Cortex of kidney (tissue), 1 donor: Measurements from ENCODE around the gene CYB5A.

Experiments used
- DNase-seq: peaks from one replicate; lab custom pipeline; 2025; lab: John Stamatoyannopoulos, UW

CYB5A gene

DNA sequence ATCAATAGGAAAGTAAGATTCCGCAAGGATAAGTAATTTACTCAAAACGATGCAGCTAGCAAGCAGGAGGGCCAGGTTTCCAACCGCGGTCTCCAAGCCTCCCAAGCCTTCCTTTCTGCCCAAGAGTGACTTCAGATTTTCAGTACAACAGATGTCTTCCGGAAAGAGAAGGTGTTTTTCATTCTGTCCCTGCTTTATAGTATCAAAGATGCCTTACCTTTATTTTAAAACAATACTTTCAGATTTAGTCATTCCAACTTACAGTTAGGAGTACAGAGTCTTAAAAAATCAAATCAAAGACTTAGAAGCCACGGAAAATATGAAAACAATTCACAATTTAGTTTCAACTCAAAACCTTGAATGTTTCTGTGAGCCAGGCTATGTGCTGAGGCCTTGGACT is 43.6 kb downstream of the CYB5A start:
- no peak for DNase-seq

DNA sequence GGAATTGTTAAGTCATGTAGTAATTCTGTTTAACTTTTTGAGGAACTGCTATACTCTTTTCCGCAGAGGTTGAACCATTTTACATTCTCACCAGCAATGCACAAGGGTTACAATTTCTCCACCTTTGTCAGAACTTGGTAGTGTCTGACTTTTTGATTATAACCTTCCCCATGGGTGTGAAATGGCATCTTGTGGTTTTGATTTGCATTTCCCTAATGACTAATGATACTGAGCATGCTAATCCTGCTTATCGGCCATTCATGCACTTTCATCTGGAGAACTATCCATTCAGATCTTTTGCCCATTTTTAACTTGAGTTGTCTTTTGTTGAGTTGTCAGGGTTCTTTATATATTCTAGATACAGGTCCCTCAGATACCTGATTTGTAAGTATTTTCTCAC is 47.2 kb downstream of the CYB5A start:
- DNase-seq: no peak

DNA sequence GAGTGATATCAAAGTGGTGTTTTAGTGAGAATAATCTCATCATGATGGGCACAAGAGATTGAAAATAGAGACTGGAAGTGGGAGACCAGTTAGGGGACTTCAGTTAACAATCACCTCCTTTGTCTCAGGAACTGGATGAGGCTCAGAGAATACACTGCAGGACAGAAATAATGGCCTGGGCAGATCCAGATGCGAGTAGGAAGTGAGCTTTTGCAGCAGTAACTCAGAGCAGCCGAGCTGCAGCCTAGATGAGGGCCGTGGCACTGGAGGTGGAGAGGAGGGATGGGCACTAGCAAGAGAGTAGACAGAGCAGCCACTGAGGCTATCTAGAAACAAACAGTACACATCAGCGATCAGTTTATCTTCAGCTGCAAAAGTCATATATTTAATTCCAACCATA is 48.6 kb downstream of the CYB5A start:
- no peak for DNase-seq

DNA sequence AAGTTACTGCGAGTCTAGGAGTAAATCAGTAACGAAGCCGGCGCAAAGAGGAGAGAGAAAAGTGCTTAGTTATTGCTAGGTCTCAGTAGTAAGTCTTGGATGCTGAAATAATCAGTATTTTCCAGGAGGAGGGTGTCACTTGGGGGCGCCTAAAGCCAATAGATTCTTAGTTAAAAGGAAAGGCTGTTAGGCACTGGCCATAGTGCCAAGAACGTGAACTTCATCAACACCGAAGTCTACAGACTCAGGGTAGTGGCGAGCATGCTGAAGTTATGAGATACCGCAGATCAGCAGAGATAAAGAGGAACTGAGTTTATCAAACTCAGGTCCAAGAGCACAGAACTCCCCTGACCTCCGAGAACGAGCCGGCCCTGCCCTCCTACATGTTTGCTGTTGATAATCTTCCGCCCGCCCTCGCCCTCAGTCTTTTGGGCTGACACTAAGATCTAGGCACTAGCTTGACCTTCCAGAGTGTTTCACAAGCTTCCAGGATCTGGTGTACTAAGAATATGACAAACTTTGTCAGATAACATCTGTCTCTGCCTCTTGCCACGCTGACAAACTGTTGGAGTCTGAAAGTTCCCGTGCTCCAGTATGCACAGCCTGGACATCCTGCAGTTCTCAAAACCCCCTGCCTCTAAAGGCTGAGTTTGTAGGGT is 49.2 kb downstream of the CYB5A start:
- DNase-seq: no peak

DNA sequence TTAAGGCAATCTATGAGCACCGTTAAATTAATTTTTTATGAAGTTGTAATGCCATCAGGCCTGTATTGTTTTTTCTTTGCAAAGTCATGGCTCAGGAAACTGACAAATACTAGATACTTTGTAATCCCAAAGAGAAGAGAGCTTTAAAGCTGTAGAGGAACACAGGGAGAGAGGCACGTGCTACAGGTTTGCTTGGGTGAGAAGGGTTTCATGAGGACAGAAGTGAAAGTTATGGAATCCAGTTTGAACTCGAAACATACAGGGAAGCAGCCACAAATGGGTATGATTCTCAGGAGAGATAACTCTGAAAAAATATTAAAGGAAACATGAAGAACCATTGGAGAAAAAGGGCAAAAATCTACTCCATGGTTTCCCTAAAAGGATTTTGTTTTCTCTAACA is 49.8 kb downstream of the CYB5A start:
- DNase-seq: no peak

DNA sequence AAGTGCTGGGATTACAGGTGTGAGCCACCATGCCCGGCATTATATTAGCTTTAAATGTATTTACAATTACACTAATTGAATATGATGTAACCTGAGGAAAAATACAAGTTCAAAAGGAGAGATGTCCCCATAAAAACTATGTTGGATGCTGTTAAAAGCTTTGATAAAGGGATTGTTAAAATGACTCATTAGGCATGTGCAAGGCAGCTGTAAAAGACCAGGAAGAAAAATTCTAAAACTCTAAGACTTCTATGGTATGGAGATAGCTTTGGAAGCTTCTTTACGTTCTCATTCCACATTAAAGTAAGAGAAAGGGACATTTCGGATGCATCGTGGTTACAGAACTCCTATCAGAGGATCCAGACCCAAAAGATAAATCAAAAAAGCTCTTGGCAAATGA is 50.3 kb downstream of the CYB5A start:
- DNase-seq: no peak

DNA sequence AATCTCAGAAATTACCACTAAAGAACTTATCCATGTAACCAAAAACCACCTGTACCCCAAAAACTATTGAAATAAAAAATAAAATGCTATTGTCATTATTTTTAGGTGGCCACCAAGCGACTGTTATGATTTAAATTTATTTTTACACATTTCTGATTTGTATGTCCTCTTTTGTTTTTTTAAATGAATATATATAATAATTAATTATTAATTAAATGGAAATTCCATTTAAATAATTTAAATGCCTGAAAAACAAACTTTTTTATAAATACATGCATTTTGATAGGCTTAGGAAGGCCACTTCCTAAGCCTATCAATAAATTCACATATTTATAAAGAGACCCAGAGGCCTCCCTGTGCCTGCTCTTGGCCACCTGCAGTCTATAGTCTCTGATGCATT is 52.2 kb downstream of the CYB5A start:
- no peak for DNase-seq

DNA sequence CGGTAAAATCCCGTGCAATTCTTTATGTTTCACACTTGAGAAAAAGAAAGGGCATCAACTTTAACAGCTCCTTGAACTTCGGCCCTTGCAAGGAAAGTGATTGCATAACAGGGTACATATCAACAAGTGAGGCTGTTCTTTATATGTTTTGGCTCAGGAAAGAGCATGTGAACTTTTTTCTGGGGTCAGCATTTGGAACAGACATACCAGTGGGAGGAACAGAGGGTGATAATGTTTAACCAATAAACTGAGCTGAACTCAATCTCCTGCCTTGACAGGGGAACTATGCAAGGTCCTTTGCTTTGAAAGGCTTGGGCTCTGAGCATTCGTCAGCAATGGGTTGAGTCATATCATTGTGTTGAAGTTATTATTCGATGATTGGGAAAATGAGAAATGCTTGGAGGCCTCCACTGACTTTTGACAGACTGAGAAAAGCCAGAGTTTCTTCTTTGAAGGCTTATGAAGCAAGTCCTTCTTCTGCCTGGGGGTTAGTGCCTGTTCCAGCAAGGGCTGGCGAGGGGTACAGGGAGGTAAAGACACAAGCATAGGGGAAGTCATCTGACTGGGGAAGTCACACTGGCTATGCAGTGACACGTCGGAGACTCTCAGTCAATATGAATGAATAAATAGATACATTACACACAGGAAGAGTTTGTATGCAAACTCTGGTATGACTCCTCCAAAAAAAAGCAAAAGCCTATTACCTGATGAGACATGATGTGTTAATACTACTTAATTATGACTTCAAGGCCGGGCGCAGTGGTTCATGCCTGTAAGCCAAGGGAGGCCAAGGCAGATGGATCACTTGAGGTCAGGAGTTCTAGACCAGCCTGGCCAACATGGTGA is 57.2 kb downstream of the CYB5A start:
- DNase-seq: no peak

DNA sequence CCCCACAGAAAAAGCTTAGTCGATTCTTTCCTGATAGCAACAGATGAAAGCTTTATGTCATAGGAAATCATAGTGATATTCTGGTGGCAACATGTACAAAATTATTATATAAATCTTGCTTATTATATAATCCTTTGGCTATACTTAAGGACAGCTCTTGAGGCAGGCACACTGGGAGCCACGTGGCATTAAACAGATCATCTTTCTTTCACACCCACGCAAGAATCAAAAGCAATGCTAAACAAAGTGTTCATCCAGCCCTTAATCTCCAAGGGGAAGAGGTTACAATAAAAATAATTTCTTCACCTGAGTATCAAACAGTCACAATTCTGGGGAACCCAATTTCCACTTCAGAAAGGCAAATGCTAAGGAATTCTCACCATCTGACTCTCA is 57.8 kb downstream of the CYB5A start:
- DNase-seq: no peak

DNA sequence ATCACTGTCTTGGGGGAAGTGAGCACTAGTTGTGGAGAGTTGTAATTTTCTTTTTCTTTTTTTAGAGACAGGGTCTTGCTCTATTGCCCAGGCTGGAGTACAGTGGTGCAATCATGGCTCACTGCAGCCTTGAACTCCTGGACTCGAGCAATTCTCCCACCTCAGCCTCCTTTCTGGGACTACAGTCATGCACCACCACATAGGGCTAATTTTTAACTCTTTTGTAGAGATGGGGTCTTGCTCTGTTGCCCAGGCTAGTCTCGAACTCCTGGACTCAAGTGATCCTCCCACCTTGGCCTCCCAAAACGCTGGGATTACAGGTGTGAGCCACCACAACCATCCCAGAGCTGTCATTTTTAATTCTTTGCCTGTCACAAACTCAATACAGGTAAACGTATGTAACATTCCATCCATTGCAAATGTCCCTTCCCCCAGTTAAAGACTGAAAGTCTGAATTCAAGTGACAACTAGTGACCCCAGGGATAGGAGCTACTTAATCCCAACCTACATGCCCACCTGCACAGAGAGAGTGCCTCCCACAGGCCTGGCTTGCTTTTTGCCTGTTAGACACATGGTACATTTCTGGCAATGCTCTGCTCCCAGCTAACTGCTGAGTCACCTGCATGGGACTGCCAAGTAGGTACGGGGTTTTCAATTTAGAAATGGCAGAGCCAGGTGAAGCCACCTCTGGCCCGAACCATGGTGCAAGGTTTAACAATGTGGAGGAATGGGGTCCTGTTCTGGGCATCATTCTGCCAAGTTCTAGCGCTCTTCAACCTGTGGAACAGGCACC is 60.6 kb downstream of the CYB5A start:
- DNase-seq: no peak

DNA sequence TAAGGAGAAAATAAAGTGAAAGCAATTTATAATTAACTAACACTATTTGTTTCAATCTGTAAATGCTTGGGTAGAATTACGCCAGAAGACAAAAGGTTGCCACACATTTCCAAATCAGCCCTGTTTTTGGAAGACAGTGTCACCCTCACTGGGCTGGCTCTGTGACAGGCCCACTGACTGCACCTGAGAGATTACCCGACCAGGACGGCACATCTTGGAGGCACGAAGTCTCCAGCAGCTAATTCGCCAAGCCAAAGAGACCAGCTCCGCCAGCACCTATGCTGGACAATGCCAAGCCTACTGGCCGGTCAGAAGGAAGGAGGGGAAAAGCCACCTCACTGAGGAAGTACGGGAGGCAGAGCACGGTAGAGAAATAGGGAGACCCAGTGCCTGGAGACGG is 61.9 kb downstream of the CYB5A start:
- no peak for DNase-seq

DNA sequence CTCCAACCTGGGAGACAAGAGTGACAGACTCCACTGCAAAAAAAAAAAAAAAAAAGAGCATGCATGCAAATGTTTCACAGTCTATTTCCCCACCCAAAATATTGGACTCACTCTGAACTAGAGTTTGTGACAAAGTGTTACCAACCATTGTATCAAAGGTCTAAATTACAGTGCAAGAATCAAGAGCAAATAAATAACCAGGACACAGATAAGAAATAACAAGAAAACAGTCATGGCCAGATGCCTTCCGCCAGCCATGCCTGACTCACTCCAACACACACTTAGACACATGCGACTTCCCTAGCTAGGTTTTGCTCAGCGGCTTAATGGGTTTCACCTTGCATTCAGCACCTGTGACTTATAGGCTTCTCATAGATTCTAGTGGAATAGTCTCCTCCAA is 62.8 kb downstream of the CYB5A start:
- DNase-seq: no peak

DNA sequence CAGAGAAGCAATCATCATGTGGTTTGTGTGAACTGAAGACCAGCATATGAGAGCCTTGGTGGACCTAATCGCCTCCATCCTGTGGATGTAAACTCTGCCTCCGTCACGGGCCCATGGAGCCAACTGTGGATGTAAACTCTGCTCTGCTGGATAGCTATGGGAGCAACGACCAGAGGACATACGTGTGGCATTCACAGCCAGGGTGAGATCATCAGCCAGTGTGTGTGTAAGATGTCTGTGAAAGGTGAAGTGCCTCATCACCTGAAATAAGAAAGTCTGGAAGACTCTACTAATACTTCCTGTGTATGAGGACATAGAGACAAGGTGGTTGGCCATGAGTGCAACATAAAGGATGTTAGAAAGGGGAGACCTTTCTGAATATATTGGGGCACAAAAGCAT is 63.5 kb downstream of the CYB5A start:
- DNase-seq: no peak

DNA sequence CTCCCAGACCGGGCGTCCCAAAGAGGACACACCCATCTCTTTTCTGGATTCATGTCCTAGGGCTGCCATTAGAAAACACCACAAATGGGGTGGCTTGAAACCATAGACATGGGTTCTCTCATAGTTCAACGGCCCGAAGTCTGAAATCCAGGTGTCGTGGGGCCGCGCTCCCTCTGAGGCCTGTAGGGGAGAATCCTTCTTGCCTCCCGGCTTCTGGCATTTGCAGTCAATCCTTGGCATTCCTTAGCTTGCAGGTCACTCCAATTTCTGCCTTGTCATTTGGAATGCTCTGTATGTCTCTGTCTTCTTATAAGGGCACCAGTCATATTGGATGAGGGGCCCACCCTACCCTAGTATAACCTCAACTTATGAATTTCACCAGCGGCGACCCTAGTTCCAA is 65.1 kb downstream of the CYB5A start:
- DNase-seq: no peak

DNA sequence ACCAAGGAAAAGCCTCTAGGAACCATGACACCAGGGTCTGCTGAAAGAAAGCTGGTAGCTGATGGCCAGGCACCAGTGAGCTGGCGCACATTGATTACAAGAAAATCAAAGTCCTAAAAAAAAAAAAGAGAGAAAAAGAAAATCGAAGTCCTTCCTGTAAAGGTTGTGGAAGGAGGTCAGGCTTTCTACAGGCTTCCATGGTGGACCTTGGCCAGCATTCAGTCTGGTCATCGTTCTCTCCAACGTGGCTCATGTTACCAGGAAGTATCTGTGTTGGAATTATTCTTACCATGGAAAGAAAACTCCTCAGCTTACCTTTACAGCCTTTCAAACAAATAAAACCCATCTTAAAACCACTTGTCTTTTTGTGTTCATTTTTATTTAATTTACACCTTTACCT is 65.6 kb downstream of the CYB5A start:
- no peak for DNase-seq

DNA sequence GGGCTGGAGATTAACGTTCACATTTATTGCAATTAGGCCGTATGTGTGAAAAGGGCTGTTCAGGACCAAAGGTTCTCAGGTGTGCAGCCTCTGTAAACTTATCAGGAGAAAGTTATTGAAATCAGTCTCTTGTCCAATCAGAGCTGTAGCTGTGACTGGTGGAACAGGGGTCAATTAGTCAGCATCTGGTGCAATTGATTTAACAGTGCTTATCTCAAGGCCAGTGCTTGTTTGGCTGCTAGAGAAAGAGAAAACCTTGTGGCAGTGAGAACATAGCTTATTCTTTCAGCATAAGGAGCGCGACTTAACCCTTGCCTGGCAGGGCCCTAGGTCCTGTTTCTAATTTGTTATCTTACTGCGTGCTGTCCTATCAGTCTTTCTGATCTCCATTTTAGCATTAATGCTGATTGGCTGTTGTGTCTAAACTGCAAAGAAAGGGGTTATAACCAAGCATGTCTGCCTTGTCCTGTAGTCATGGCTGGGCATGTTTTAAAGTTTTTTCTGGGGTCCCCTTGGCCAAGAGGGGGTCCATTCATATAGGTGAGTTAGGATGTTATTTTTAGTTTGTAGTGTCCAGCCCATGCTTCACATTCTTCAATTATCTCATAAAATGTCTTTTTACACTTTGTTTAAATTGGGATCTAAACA is 66.4 kb downstream of the CYB5A start:
- no peak for DNase-seq

DNA sequence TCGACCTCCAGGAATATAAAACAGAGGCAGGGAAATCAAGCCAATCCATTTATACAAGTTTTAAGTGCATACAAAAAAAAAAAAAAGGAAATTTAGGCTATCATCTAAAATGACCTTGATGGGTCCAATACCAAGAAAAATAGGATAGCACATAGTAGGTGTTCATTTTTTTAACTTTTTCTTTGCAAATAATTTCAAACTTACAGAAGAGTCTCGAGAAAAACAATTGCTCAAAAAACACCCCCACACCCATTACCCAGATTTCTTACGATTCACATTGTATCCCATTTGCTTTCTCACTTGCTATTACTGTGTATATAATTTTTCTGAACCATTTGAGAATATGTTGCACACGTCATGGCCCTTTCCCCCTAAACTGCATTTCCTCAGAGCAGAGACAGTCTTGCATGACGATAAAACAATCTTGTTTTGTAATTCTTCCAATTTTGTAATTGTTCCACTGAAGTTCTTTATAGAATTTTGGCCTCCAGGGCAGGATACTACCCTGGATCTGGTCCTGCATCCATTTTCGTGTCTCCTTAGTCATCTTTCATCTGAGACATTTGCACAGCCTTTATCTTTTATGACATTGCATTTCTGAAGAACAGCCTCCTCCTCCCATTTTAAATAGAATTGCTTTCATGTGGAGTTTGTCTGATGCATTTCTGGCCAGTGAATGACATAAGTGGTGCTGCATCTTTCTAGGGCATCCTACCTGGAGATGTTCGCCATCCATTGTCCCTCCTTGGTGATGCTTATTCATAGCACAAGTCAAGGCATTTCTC is 68.9 kb downstream of the CYB5A start:
- DNase-seq: no peak

DNA sequence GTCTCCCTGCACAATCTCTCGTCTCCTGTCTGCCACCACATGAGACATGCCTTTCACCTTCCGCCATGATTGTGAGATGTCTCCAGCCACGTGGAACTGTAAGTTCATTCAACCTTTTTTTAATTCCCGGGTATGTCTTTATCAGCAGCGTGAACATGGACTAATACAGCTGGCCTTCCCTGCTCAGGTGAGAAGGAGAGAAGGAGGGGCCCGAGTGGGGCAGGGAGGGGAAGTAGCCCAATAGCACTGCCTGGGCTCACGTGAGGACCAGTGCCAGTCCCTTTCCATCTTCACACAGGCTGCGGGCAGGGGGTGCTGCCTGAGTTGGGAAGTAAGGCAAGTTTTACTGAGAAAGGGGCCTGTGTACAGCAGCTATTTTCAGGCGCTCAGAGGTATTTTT is 70.7 kb downstream of the CYB5A start:
- no peak for DNase-seq

DNA sequence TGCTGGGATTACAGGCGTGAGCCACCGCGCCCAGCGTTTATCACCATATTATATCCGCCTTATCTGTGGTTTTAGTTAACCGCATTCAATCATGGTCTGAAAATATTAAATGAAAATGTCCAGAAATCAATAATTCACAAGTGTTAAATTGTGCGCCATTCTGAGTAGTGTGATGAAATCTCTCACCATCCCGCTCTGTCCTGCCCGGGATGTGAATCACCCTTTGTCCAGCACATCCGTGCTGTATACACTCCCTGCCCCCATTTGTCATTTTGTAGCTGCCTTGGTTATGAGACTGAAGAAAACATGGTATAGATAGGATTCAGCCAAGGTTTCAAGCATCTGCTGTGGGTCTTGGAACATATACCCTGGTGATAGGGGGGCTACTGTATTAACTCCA is 72.7 kb downstream of the CYB5A start:
- DNase-seq: no peak

DNA sequence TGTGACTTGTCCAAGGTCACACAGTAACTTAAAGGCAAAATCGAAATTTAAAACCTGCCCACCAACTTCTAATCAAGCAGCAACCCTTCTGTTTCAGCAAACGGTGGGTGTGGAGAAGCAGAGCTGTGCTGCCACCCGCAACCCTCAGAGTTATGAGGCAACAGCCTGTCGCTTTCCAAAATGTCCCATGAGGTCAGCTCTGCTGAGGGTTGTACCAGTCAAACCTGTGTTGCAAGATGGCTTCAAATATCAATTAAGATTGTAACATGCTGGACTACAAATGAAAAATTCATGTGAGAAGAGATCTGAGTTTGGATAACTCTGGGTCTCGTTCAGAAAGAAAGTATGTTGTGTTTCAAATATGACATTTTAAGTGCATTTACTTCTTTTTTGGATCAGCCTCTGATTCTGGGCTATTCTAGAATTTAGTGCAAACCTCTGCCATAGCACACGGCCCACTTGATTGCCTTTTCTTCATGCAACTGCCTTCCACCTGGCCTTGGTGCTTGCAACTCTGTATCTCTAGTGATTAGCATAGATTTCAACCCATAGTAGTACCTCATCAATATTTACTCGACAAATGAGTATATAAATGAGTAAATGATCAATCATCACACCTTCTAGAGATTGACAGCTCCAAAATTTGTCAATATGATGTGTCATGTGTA is 74.2 kb downstream of the CYB5A start:
- DNase-seq: no peak

DNA sequence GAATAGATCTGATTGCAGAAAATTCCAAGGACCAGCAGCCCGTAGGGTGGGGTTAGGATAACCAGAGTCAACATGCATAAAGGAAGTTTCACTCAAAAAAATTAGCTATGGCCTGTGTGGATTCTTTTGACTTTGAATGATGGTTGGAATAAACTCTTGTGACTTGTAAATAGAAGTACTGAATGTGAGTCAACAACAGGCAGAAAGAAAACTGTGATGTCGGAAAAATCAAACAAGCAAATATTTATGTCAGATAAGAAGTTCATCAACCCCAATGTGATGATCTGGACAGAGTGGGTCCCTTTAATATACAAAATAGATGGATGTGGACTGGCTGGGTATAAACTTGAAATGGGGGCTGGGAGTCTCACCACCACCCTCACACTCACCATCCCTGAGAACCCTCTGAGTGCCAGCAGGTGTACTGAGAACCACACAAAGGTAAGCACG is 75.1 kb downstream of the CYB5A start:
- DNase-seq: no peak
